Subcutaneous adipose tissue (tissue), 4 donors: ENCODE data around the gene MGAT4B. TPM values are rescaled to one million over a fixed set of nuclear protein-coding genes. Genes with fewer than 3 reads are reported as not detected.

ENCODE experiments used
- CTCF ChIP-seq: fragments of 450-650 bp; IDR thresholded peaks from one replicate; pipeline ENCODE4 v1.5.1; 2016; ENCODE audit warnings: low read depth, mild to moderate bottlenecking, control low read depth, antibody characterized with exemption, moderate library complexity
- total RNA-seq, 4 donors: library from RNA; depleted of rRNA; stranded (reverse); fragments of >200 nt; gene quantifications; one replicate each; pipeline ENCODE4 v1.1.0, GENCODE V29; 2016

MGAT4B gene
- total RNA-seq, 4 donors from 2014 or later, result 47.9 to 101 (median 84.2) TPM

GRCh38 chr5:179822444-179822990, 15.9 kb upstream of the MGAT4B start:
- no peak for TF ChIP-seq CTCF

GRCh38 chr5:179822059-179822432, 15.4 kb upstream of the MGAT4B start:
- TF ChIP-seq CTCF, result no peak

GRCh38 chr5:179821298-179822058, 14.8 kb upstream of the MGAT4B start:
- no peak for TF ChIP-seq CTCF

GRCh38 chr5:179820483-179821297, 14.0 kb upstream of the MGAT4B start, which contains the start of gene SQSTM1:
TSS of gene SQSTM1 (plus strand) at chr5:179820905. CDS start at chr5:179820937, 32 bp downstream.
- TF ChIP-seq CTCF, result no peak

GRCh38 chr5:179820127-179820482, 13.4 kb upstream of the MGAT4B start:
- no peak for TF ChIP-seq CTCF

GRCh38 chr5:179819296-179820126, 12.8 kb upstream of the MGAT4B start:
- no peak for TF ChIP-seq CTCF
